ENCODE data around the gene SRSF8. TPM values are rescaled to one million over a fixed set of nuclear protein-coding genes. Genes with fewer than 3 reads are reported as not detected.
"Not testable (repeated sequence)": the region's sequence is repeated elsewhere in the genome, so short reads cannot be mapped to it uniquely, and the experiment has no call there.

SRSF8 gene
- total RNA-seq, 5 donors from 2014 or later (not counting 1 experiment from before 2014, with no cell fraction given): 61.2 to 84.0 (median 72.7) TPM

GRCh38 chr11:95035316-95035715 lies 31.4 kb upstream of the SRSF8 start:
- CTCF ChIA-PET: no interaction called here
- no peak overlapping the region for H3K27ac Mint-ChIP-seq
- Histone ChIP-seq H3K27ac (ENCODE audit: low read length) (no peak overlapping the region), H3K4me3 (ENCODE audit: control insufficient read depth in 1 of 2, extremely low read depth in 1 of 2, low read length in 1 of 2) (no peak overlapping the region), H3K27me3 (replicated peaks in 1 of 2; ENCODE audit: control insufficient read depth in 2 of 2, extremely low read depth in 1 of 2, insufficient read depth in 2 of 2, low read length in 1 of 2) (peaks cover 0 to 12% of the 10 kb centered on the region in 2 experiments), H3K4me1 (ENCODE audit: control insufficient read depth in 1 of 2, extremely low read depth in 1 of 2, insufficient read depth in 2 of 2, low read length in 2 of 2) (no peaks in the 10 kb centered on the region), H3K9me3 (no peaks in the 10 kb centered on the region), H3K36me3 (ENCODE audit: control insufficient read depth in 2 of 2, extremely low read depth in 1 of 2, insufficient read depth in 1 of 2, low read length in 1 of 2) (no peaks in the 10 kb centered on the region)
- no peaks in the 10 kb centered on the region for H3K36me3 Mint-ChIP-seq
- H3K4me1 Mint-ChIP-seq: peaks cover 0 to 3% (median 0%) of the 10 kb centered on the region in 3 donors
- H3K27me3 Mint-ChIP-seq: peaks cover 20 to 25% of the 10 kb centered on the region in 2 donors
- H3K9me3 Mint-ChIP-seq: no peaks in the 10 kb centered on the region
- DNase-seq (no peak), ATAC-seq (replicated peaks in 1 of 4) (no peak)
- no CpG with 5 or more reads among the region's 2 CpGs for WGBS (ENCODE audit: insufficient coverage)
- H3K4me3 Mint-ChIP-seq: no peak overlapping the region
- POLR2A ChIA-PET: no interaction called here

- H3K9me3 ChIP-seq; H3K9me3 Mint-ChIP-seq; POLR2A ChIA-PET; H3K27ac ChIP-seq (ENCODE audit: low read length); H3K36me3 ChIP-seq (ENCODE audit: control insufficient read depth in 2 of 2, extremely low read depth in 1 of 2, insufficient read depth in 1 of 2, low read length in 1 of 2); H3K27ac Mint-ChIP-seq; H3K4me1 Mint-ChIP-seq; H3K4me1 ChIP-seq (ENCODE audit: control insufficient read depth in 1 of 2, extremely low read depth in 1 of 2, insufficient read depth in 2 of 2, low read length in 2 of 2); H3K36me3 Mint-ChIP-seq: not testable (repeated sequence)
- CTCF ChIA-PET: interaction anchor here in 1 of 2 donors (0.6 kb wide), 1 partner anchor 414 kb away, joined by 3 read pairs; no protein-coding TSS in a partner anchor
- peak; percentile 45 to 78 (median 70) for ATAC-seq (replicated peaks in 1 of 4)
- WGBS (ENCODE audit: insufficient coverage): 37% methylated on average over 70 of the region's 71 CpGs
- Mint-ChIP-seq H3K4me3 (peak overlapping the region in 2 of 3 donors; percentile 42 to 51), H3K27me3 (peaks cover 28 to 35% of the 10 kb centered on the region in 2 donors)
- H3K27me3 ChIP-seq (replicated peaks in 1 of 2; ENCODE audit: control insufficient read depth in 2 of 2, extremely low read depth in 1 of 2, insufficient read depth in 2 of 2, low read length in 1 of 2): peaks cover 0 to 25% of the 10 kb centered on the region in 2 experiments
- peak in 9 of 35 experiments; percentile 1 to 23 (median 9) for DNase-seq
- H3K4me3 ChIP-seq (ENCODE audit: control insufficient read depth in 1 of 2, extremely low read depth in 1 of 2, low read length in 1 of 2): peak overlapping the region in 1 of 2 donors; percentile 35
Observed at GRCh38 chr11:95037356-95038035, 29.2 kb upstream of the SRSF8 start.

- ChIA-PET POLR2A (no interaction called here), CTCF (no interaction called here)
- Mint-ChIP-seq H3K27me3 (peaks cover 35 to 42% of the 10 kb centered on the region in 2 donors), H3K4me1 (peaks cover 0 to 3% (median 0%) of the 10 kb centered on the region in 3 donors), H3K4me3 (no peak overlapping the region), H3K36me3 (no peaks in the 10 kb centered on the region), H3K27ac (no peak overlapping the region), H3K9me3 (no peaks in the 10 kb centered on the region)
- DNase-seq (no peak), ATAC-seq (replicated peaks in 1 of 4) (no peak)
- Histone ChIP-seq H3K27me3 (replicated peaks in 1 of 2; ENCODE audit: control insufficient read depth in 2 of 2, extremely low read depth in 1 of 2, insufficient read depth in 2 of 2, low read length in 1 of 2) (peaks cover 0 to 30% of the 10 kb centered on the region in 2 experiments), H3K4me1 (ENCODE audit: control insufficient read depth in 1 of 2, extremely low read depth in 1 of 2, insufficient read depth in 2 of 2, low read length in 2 of 2) (no peaks in the 10 kb centered on the region), H3K27ac (ENCODE audit: low read length) (no peak overlapping the region), H3K9me3 (no peaks in the 10 kb centered on the region), H3K4me3 (ENCODE audit: control insufficient read depth in 1 of 2, extremely low read depth in 1 of 2, low read length in 1 of 2) (no peak overlapping the region), H3K36me3 (ENCODE audit: control insufficient read depth in 2 of 2, extremely low read depth in 1 of 2, insufficient read depth in 1 of 2, low read length in 1 of 2) (no peaks in the 10 kb centered on the region)
- WGBS (ENCODE audit: insufficient coverage): no CpG with 5 or more reads among the region's 1 CpG
Observed at GRCh38 chr11:95042239-95042638, 24.5 kb upstream of the SRSF8 start.

GRCh38 chr11:95042906-95043305 lies 23.8 kb upstream of the SRSF8 start:
- no peaks in the 10 kb centered on the region for H3K36me3 Mint-ChIP-seq
- H3K4me1 Mint-ChIP-seq: peaks cover 0 to 3% (median 0%) of the 10 kb centered on the region in 3 donors
- Histone ChIP-seq H3K4me1 (ENCODE audit: control insufficient read depth in 1 of 2, extremely low read depth in 1 of 2, insufficient read depth in 2 of 2, low read length in 2 of 2) (no peaks in the 10 kb centered on the region), H3K27me3 (replicated peaks in 1 of 2; ENCODE audit: control insufficient read depth in 2 of 2, extremely low read depth in 1 of 2, insufficient read depth in 2 of 2, low read length in 1 of 2) (peaks cover 0 to 27% of the 10 kb centered on the region in 2 experiments), H3K27ac (ENCODE audit: low read length) (no peak overlapping the region), H3K9me3 (no peaks in the 10 kb centered on the region), H3K4me3 (ENCODE audit: control insufficient read depth in 1 of 2, extremely low read depth in 1 of 2, low read length in 1 of 2) (no peak overlapping the region), H3K36me3 (ENCODE audit: control insufficient read depth in 2 of 2, extremely low read depth in 1 of 2, insufficient read depth in 1 of 2, low read length in 1 of 2) (no peaks in the 10 kb centered on the region)
- CTCF ChIA-PET: no interaction called here
- POLR2A ChIA-PET: no interaction called here
- H3K27me3 Mint-ChIP-seq: peaks cover 38 to 41% of the 10 kb centered on the region in 2 donors
- no peaks in the 10 kb centered on the region for H3K9me3 Mint-ChIP-seq
- no peak for DNase-seq
- ATAC-seq (replicated peaks in 1 of 4): no peak
- no peak overlapping the region for H3K27ac Mint-ChIP-seq
- 74% methylated on average over 3 of the region's 3 CpGs for WGBS (ENCODE audit: insufficient coverage)
- H3K4me3 Mint-ChIP-seq: no peak overlapping the region

GRCh38 chr11:95044010-95044409 lies 22.7 kb upstream of the SRSF8 start:
- Histone ChIP-seq H3K36me3 (ENCODE audit: control insufficient read depth in 2 of 2, extremely low read depth in 1 of 2, insufficient read depth in 1 of 2, low read length in 1 of 2) (no peaks in the 10 kb centered on the region), H3K9me3 (no peaks in the 10 kb centered on the region), H3K4me1 (ENCODE audit: control insufficient read depth in 1 of 2, extremely low read depth in 1 of 2, insufficient read depth in 2 of 2, low read length in 2 of 2) (no peaks in the 10 kb centered on the region), H3K27me3 (replicated peaks in 1 of 2; ENCODE audit: control insufficient read depth in 2 of 2, extremely low read depth in 1 of 2, insufficient read depth in 2 of 2, low read length in 1 of 2) (peaks cover 0 to 25% of the 10 kb centered on the region in 2 experiments), H3K27ac (ENCODE audit: low read length) (no peak overlapping the region), H3K4me3 (ENCODE audit: control insufficient read depth in 1 of 2, extremely low read depth in 1 of 2, low read length in 1 of 2) (no peak overlapping the region)
- ChIA-PET POLR2A (no interaction called here), CTCF (no interaction called here)
- Mint-ChIP-seq H3K9me3 (no peaks in the 10 kb centered on the region), H3K4me1 (no peaks in the 10 kb centered on the region), H3K27ac (no peak overlapping the region), H3K27me3 (peaks cover 36 to 38% of the 10 kb centered on the region in 2 donors), H3K36me3 (no peaks in the 10 kb centered on the region), H3K4me3 (no peak overlapping the region)
- ATAC-seq (replicated peaks in 1 of 4) (no peak), DNase-seq (no peak)
- 69% methylated on average over 3 of the region's 4 CpGs for WGBS (ENCODE audit: insufficient coverage)

GRCh38 chr11:95045812-95046211 lies 20.9 kb upstream of the SRSF8 start:
- H3K36me3 Mint-ChIP-seq: no peaks in the 10 kb centered on the region
- DNase-seq: no peak
- Histone ChIP-seq H3K9me3 (no peaks in the 10 kb centered on the region), H3K27me3 (replicated peaks in 1 of 2; ENCODE audit: control insufficient read depth in 2 of 2, extremely low read depth in 1 of 2, insufficient read depth in 2 of 2, low read length in 1 of 2) (peaks cover 0 to 32% of the 10 kb centered on the region in 2 experiments), H3K27ac (ENCODE audit: low read length) (no peak overlapping the region), H3K36me3 (ENCODE audit: control insufficient read depth in 2 of 2, extremely low read depth in 1 of 2, insufficient read depth in 1 of 2, low read length in 1 of 2) (no peaks in the 10 kb centered on the region), H3K4me1 (ENCODE audit: control insufficient read depth in 1 of 2, extremely low read depth in 1 of 2, insufficient read depth in 2 of 2, low read length in 2 of 2) (no peaks in the 10 kb centered on the region), H3K4me3 (ENCODE audit: control insufficient read depth in 1 of 2, extremely low read depth in 1 of 2, low read length in 1 of 2) (no peak overlapping the region)
- CTCF ChIA-PET: no interaction called here
- POLR2A ChIA-PET: no interaction called here
- no peaks in the 10 kb centered on the region for H3K4me1 Mint-ChIP-seq
- H3K27me3 Mint-ChIP-seq: peaks cover 38 to 44% of the 10 kb centered on the region in 2 donors
- H3K27ac Mint-ChIP-seq: no peak overlapping the region
- ATAC-seq (replicated peaks in 1 of 4): no peak
- H3K4me3 Mint-ChIP-seq: no peak overlapping the region
- no peaks in the 10 kb centered on the region for H3K9me3 Mint-ChIP-seq
